Colonic mucosa (tissue), 4 donors: Measurements from ENCODE around the gene TEX9. TPM values are rescaled to one million over a fixed set of nuclear protein-coding genes. Genes with fewer than 3 reads are reported as not detected.
A peak's percentile ranks its signal among the peaks of the same experiment; 100 is the strongest.

Experiments
- DNase-seq: peaks from one replicate; pipeline ENCODE4 v3.0.0-alpha.2; 2020
- H3K27ac ChIP-seq: fragments of 200-600 bp; one replicate; pipeline ENCODE4 v1.8.0; 2021
- H3K27me3 ChIP-seq: fragments of 200-600 bp; one replicate; pipeline ENCODE4 v1.8.0; 2021
- H3K36me3 ChIP-seq: fragments of 200-600 bp; one replicate; pipeline ENCODE4 v1.8.0; 2021
- H3K4me1 ChIP-seq: fragments of 200-600 bp; one replicate; pipeline ENCODE4 v1.8.0; 2021; ENCODE audit warnings: mild to moderate bottlenecking
- H3K4me3 ChIP-seq: fragments of 200-600 bp; one replicate; pipeline ENCODE4 v1.8.0; 2021
- H3K9ac ChIP-seq, 2 donors: one replicate each; pipeline ENCODE4 v1.7.0; 2013; ENCODE audit warnings: control low read depth in 2 of 2, low read depth in 2 of 2, low read length in 2 of 2
- H3K9me3 ChIP-seq: fragments of 200-600 bp; one replicate; pipeline ENCODE4 v1.8.0; 2021
- intact Hi-C: fragments of 100-400 bp; cut with DNase I; formaldehyde crosslinking; loops from one replicate; pipeline ENCODE4 v1.14.1; 2022
- total RNA-seq, 2 donors: library from RNA; stranded (reverse); fragmentation: NEBNext Ultra II Directional in 1 of 2; extraction: Animal tissue kit (Norgen Biotek cat#: 25700) in 1 of 2; gene quantifications; one replicate each; pipeline ENCODE4 v1.2.1, GENCODE V29; 2021
- TF ChIP-seq, protein P1 (sequence below): fragments of 200-600 bp; IDR thresholded peaks from one replicate; pipeline ENCODE4 v1.8.0; 2022; ENCODE audit warnings: antibody characterized with exemption, mild to moderate bottlenecking
- donor health status: healthy.
- donor health status: DM: no; HTN: no; CAD: no.
- donor health status: DM: no; HTN: no; CAD: no.

Gene TEX9
- total RNA-seq, 2 donors from 2014 or later: 5.4 to 5.9 TPM

DNA sequence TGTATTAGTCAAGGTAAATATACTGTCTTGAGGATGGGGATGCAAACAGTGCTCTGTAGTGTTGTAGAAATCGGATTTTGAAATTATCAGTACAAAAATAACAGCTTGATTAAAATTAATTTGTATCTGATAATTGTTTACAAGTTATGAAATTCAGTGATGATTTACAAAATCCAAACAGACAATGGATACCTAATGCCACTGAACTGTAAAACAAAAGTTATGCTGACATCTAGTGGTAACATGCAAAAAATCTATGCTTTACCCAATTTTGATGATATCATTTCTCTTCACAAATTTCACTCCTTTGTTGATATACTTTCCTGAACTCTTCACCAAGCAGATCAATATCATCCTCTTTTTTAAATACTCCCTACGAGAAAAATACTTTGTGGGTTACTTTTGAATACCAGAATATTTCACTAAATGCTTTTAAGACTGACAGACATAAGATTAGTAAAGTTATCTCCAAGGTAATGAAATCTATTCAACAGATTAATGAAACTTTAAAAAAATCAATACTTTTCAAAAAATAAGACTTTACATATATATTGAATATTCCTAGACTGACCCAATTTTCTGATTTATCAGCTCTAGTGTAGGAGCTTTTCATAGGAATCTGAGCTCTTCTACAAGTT lies 63.7 kb downstream of the TEX9 start:
- H3K27ac ChIP-seq: no peak overlapping the region
- H3K4me1 ChIP-seq: no peaks in the 10 kb centered on the region
- H3K27me3 ChIP-seq: no peaks in the 10 kb centered on the region
- intact Hi-C loops: loop anchor here (2.0 kb wide), 1 partner anchor 182 kb away; no protein-coding TSS in a partner anchor
- no peak overlapping the region for H3K9ac ChIP-seq
- no peak for DNase-seq
- no peaks in the 10 kb centered on the region for H3K36me3 ChIP-seq
- TF ChIP-seq, protein P1, sequence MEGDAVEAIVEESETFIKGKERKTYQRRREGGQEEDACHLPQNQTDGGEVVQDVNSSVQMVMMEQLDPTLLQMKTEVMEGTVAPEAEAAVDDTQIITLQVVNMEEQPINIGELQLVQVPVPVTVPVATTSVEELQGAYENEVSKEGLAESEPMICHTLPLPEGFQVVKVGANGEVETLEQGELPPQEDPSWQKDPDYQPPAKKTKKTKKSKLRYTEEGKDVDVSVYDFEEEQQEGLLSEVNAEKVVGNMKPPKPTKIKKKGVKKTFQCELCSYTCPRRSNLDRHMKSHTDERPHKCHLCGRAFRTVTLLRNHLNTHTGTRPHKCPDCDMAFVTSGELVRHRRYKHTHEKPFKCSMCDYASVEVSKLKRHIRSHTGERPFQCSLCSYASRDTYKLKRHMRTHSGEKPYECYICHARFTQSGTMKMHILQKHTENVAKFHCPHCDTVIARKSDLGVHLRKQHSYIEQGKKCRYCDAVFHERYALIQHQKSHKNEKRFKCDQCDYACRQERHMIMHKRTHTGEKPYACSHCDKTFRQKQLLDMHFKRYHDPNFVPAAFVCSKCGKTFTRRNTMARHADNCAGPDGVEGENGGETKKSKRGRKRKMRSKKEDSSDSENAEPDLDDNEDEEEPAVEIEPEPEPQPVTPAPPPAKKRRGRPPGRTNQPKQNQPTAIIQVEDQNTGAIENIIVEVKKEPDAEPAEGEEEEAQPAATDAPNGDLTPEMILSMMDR: peak; percentile 34
- H3K9me3 ChIP-seq: no peaks in the 10 kb centered on the region
- no peak overlapping the region for H3K4me3 ChIP-seq

DNA sequence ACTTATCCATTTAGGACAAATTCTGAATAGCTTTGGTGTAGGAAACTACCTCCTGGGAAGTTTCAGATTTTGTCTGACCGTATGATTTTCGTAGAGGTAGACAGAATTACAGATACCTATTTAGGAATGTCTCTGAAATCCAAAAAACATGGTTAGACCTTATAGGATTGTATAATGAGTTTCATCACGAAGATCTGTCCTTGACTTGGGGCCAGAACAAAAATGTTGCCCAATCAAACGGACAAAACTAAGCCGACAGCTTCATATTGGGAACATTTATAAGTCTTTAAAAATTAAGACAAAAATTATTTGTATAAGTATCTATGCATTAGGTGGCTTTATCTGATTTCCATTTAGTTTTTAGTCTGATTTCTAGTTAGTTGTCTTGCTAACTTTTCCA lies 67.1 kb downstream of the TEX9 start:
- H3K36me3 ChIP-seq: no peaks in the 10 kb centered on the region
- no peak overlapping the region for H3K4me3 ChIP-seq
- no peak overlapping the region for H3K27ac ChIP-seq
- intact Hi-C loops: no loop called here
- H3K4me1 ChIP-seq: no peaks in the 10 kb centered on the region
- DNase-seq: no peak
- no peak overlapping the region for H3K9ac ChIP-seq
- TF ChIP-seq, protein P1: no peak
- no peaks in the 10 kb centered on the region for H3K27me3 ChIP-seq
- no peaks in the 10 kb centered on the region for H3K9me3 ChIP-seq

GRCh38 chr15:56440214-56440770 lies 75.1 kb downstream of the TEX9 start:
- DNase-seq: no peak
- TF ChIP-seq, protein P1: no peak
- Histone ChIP-seq H3K9ac (no peak overlapping the region), H3K36me3 (no peaks in the 10 kb centered on the region), H3K9me3 (no peaks in the 10 kb centered on the region), H3K4me3 (no peak overlapping the region), H3K27ac (no peak overlapping the region), H3K4me1 (no peaks in the 10 kb centered on the region), H3K27me3 (no peaks in the 10 kb centered on the region)
- intact Hi-C loops: no loop called here

DNA sequence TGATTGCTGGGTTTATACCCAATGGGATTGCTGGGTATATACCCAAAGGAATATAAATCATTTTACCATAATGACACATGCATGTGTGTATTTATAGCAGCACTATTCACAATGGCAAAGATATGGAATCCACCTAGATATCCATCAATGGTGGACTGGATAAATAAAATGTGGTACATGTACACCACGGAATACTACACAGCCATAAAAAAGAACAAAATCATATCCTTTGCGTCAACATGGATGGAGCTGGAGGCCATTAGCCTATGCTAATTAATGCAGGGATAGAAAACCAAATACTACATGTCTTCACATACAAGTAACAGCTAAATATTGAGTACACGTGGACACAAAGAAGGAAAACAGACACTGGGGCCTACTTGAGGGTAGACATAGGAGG lies 77.1 kb downstream of the TEX9 start:
- TF ChIP-seq, protein P1: no peak
- no peak overlapping the region for H3K4me3 ChIP-seq
- H3K4me1 ChIP-seq: no peaks in the 10 kb centered on the region
- no peak overlapping the region for H3K27ac ChIP-seq
- intact Hi-C loops: no loop called here
- no peak for DNase-seq
- no peaks in the 10 kb centered on the region for H3K9me3 ChIP-seq
- no peaks in the 10 kb centered on the region for H3K36me3 ChIP-seq
- H3K9ac ChIP-seq: no peak overlapping the region
- no peaks in the 10 kb centered on the region for H3K27me3 ChIP-seq

DNA sequence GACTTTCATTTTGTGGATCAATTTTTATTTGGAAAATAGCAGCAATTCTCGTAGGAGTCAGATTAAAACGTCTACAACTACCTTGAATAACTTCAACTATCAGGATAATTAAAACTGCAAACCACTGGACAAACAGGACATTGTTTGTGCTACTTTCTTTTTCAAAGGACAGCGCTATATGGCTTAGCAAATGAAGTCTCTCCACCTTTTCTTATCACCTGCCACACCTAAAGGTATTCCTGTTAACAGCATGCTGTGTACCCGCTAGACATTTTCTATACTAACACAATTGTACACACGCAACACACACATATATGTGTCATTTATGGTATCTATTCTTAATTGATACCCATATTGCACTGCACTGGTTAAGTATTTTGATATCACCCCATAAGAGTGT lies 80.5 kb downstream of the TEX9 start:
- no peaks in the 10 kb centered on the region for H3K4me1 ChIP-seq
- H3K27me3 ChIP-seq: no peaks in the 10 kb centered on the region
- TF ChIP-seq, protein P1: no peak
- no peak overlapping the region for H3K4me3 ChIP-seq
- no peak for DNase-seq
- no peaks in the 10 kb centered on the region for H3K9me3 ChIP-seq
- intact Hi-C loops: no loop called here
- H3K9ac ChIP-seq: no peak overlapping the region
- H3K27ac ChIP-seq: no peak overlapping the region
- no peaks in the 10 kb centered on the region for H3K36me3 ChIP-seq
